Ovary (tissue), 3 donors: Measurements from ENCODE around the gene MAP4K2.
"Not testable (repeated sequence)": the region's sequence is repeated elsewhere in the genome, so short reads cannot be mapped to it uniquely, and the experiment has no call there.

Source experiments
- EP300 ChIP-seq: sonication (generic); formaldehyde crosslinking; IDR thresholded peaks from one replicate; pipeline ENCODE4 v1.6.1; 2017; ENCODE audit warnings: antibody characterized with exemption
- POLR2A ChIP-seq: fragments of 450-650 bp; IDR thresholded peaks from one replicate; pipeline ENCODE4 v1.6.1; 2017; ENCODE audit warnings: antibody characterized with exemption, mild to moderate bottlenecking, moderate library complexity
- TF ChIP-seq, protein P1 (sequence below), 3 donors: fragments of 450-650 bp in 2 of 3; fragments of 200-600 bp in 1 of 3; IDR thresholded peaks; one replicate each; pipeline versions ENCODE4 v1.5.1 to v1.8.0; 2016 to 2022; ENCODE audit warnings: antibody characterized with exemption in 3 of 3, mild to moderate bottlenecking in 1 of 3
- donor health status: DM: no; HTN: no; CAD: no.

DNA sequence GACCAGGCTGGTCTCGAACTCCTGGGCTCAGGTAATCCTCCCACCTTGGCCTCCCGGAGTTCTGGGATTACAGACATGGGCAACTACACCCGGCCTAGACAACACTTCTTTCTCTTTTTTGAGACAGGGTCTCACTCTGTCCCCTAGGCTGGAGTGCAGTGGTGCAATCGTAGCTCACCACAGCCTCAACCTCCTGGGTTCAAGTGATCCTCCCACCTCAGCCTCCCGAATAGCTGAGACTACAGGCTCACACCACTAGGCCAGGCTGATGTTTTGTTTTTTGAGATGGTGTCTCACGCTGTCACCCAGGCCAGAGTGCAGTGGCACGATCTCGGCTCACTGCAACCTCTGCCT is 42.7 kb upstream of the MAP4K2 start:
- TF ChIP-seq, protein P1, sequence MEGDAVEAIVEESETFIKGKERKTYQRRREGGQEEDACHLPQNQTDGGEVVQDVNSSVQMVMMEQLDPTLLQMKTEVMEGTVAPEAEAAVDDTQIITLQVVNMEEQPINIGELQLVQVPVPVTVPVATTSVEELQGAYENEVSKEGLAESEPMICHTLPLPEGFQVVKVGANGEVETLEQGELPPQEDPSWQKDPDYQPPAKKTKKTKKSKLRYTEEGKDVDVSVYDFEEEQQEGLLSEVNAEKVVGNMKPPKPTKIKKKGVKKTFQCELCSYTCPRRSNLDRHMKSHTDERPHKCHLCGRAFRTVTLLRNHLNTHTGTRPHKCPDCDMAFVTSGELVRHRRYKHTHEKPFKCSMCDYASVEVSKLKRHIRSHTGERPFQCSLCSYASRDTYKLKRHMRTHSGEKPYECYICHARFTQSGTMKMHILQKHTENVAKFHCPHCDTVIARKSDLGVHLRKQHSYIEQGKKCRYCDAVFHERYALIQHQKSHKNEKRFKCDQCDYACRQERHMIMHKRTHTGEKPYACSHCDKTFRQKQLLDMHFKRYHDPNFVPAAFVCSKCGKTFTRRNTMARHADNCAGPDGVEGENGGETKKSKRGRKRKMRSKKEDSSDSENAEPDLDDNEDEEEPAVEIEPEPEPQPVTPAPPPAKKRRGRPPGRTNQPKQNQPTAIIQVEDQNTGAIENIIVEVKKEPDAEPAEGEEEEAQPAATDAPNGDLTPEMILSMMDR (IDR thresholded peaks at IDR 0.05) = not testable (repeated sequence)
- TF ChIP-seq POLR2A, EP300: not testable (repeated sequence)
